ENCODE results near the gene TNFRSF6B.

Gene TNFRSF6B

GRCh38 chr20:63686492-63687321 lies 9.7 kb upstream of the TNFRSF6B start:
- peak; percentile 83 for DNase-seq

DNA sequence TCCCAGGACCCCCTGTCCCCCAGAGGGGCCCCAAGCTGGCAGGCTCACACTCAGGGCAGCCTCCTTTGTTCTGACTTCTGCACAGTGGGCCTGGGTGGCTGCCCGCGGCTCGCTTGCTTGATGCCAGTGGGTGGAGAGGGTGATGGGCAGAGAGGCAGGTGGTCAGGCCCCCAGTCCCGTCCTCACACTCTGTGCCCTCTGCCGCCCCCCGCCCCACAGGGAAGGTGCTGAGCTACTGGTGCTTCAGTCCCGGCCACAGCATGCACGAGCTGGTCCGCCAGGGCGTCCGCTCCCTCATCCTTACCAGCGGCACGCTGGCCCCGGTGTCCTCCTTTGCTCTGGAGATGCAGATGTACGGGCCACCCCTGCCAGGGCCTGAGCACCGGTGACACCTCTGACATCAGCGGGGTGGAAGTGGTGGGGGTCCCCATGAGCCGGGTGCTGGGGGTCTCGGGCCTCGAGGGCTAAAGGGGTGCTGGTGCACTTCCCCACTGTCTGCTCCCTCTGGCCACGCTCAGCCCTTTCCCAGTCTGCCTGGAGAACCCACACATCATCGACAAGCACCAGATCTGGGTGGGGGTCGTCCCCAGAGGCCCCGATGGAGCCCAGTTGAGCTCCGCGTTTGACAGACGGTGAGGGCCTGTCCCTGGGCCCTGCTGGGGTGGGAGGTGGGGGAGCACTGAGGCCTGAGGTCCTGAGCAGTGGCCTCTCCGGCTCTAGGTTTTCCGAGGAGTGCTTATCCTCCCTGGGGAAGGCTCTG lies 8.9 kb upstream of the TNFRSF6B start:
- DNase-seq = no peak

GRCh38 chr20:63688228-63689045 lies 8.0 kb upstream of the TNFRSF6B start:
- DNase-seq = no peak

DNA sequence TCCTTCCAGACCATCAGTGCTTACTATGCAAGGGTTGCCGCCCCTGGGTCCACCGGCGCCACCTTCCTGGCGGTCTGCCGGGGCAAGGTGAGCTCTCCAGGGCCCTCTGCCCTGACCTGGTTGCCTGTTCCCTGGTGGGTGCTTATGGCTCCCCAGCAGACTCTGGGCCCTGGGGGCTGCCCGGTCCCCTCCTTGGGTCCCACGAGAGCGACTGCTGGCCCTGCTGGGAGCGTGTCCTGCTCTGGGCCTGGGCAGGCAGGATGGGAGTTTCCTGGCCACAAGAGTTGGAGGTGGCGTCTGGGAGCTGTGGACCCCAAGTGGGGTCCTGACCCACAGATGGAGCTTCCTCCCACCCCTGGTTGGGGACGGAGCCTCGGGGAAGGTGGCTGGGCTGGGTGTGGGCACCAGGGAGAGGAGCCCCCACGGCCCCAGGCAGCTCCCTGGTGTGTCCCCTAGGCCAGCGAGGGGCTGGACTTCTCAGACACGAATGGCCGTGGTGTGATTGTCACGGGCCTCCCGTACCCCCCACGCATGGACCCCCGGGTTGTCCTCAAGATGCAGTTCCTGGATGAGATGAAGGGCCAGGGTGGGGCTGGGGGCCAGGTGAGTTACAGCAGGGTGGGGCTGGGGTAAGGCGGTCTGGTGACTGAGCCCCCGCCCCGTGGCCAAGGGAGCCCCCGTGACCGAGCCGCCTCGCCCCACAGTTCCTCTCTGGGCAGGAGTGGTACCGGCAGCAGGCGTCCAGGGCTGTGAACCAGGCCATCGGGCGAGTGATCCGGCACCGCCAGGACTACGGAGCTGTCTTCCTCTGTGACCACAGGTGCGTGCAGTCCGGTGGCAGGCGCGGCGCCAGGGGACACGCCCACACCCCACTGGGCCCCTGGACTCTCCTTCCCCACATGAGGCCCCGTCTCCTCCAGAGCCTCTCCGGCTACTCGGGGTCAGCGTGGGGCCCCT lies 7.1 kb upstream of the TNFRSF6B start:
- peak; percentile 31 for DNase-seq

GRCh38 chr20:63690003-63690897 lies 6.2 kb upstream of the TNFRSF6B start:
- peak; percentile 25 for DNase-seq

DNA sequence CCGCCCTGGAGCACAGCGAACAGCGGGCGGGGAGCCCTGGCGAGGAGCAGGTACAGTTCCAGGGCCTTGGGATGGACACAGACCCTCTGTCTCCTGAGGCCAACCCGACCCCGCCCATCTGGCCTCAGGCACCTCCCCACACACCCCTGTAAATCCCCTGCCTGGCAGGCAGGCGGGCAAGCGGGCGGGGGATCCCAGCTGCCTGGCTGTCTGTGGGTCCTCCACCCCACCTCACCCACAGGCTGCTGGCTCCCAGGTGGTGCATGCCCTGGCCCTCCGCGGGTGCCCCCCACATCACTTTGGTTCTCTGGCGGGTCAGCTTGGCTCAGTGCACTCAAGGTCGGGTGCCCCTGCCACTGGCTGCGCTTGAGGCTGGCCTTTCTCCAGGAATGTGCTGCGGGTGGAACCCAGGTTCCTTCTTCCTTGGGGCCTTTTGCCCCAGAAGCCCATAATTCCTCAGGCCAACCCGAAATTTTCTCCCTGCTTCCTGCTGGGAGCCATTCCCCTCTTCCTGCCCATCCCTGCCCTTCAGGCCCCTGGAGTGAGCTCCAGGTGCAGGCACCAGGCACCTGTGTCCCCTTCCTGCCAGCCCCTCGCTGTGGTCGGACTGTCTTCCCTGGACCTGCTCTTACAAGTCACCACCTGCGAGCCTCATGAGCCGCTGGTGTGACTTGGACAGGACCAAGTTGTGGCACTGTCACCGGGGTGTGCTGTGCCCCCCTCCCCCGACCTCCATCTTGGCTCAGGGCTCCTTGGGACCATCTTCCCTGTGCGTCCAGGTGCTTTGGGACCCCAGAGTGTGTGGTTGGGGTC lies 5.3 kb upstream of the TNFRSF6B start:
- DNase-seq = peak; percentile 32

GRCh38 chr20:63691711-63692435 lies 4.6 kb upstream of the TNFRSF6B start:
- peak; percentile 44 for DNase-seq

DNA sequence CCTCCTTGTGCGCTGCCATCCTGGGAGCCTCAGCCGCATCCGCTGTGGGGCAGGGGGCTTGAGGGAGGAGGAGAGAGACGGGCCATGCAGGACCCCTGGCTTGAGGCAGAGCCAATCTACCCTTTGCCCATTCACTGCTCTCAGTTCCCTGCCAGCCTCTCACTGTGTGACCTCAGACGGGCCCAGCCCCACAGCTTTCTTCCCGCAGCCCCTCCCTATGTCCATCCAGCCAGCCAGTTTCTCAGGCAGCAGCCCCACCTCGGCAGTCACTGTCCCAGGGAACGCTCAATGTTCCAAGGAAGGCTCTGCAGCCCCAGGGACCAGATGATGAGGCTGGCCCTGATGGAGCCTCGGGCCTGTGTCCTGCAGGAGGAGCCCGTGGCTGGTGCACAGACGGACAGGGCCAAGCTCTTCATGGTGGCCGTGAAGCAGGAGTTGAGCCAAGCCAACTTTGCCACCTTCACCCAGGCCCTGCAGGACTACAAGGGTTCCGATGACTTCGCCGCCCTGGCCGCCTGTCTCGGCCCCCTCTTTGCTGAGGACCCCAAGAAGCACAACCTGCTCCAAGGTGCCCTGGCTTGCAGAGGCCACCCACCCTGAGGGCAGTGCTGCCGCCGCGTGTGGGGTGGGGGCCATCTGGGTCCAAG lies 3.9 kb upstream of the TNFRSF6B start:
- peak; percentile 37 for DNase-seq

- DNase-seq = no peak
Measured at GRCh38 chr20:63693083-63693732, 3.2 kb upstream of the TNFRSF6B start.

- peak; percentile 39 for DNase-seq
Measured at GRCh38 chr20:63693733-63694583, 2.5 kb upstream of the TNFRSF6B start.

DNA sequence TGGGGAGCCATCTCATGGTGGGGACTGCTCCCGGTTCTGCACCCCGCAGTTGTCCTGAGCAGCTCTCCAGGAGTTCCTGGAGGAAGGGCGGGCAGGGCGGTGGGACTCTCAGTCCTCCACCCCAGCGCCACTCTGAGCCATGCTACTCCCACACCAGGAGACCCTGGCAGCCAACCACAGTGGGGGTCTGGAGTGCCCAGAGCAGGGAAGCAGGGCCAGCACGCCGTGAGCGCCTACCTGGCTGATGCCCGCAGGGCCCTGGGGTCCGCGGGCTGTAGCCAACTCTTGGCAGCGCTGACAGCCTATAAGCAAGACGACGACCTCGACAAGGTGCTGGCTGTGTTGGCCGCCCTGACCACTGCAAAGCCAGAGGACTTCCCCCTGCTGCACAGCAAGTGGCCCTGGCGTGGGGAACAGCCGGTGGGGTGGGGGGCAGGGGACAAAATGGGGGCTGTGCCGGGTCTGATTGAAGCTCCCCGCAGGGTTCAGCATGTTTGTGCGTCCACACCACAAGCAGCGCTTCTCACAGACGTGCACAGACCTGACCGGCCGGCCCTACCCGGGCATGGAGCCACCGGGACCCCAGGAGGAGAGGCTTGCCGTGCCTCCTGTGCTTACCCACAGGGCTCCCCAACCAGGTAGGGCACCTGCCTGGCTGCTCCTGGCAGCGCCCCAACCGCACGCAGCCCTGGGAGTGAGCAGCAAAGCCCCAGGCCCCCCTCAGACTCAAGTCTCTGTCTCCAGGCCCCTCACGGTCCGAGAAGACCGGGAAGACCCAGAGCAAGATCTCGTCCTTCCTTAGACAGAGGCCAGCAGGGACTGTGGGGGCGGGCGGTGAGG lies 1.6 kb upstream of the TNFRSF6B start:
- peak; percentile 26 for DNase-seq

DNA sequence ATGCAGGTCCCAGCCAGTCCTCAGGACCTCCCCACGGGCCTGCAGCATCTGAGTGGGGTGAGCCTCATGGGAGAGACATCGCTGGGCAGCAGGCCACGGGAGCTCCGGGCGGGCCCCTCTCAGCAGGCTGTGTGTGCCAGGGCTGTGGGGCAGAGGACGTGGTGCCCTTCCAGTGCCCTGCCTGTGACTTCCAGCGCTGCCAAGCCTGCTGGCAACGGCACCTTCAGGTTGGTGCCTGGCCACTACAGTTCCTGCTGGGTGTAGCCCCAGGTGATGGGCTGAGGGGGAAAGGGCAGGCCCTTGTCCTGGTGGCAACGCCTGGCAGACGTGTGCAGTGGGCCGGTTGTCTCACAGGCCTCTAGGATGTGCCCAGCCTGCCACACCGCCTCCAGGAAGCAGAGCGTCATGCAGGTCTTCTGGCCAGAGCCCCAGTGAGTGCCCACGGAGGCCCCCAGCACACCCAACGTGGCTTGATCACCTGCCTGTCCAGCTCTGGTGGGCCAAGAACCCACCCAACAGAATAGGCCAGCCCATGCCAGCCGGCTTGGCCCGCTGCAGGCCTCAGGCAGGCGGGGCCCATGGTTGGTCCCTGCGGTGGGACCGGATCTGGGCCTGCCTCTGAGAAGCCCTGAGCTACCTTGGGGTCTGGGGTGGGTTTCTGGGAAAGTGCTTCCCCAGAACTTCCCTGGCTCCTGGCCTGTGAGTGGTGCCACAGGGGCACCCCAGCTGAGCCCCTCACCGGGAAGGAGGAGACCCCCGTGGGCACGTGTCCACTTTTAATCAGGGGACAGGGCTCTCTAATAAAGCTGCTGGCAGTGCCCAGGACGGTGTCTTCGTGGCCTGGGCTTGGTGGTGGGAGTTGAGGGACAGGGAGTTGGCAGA lies 787 bp upstream of the TNFRSF6B start:
- peak; percentile 39 for DNase-seq

GRCh38 chr20:63696306-63696627 lies 185 bp upstream of the TNFRSF6B start:
- DNase-seq = no peak

DNA sequence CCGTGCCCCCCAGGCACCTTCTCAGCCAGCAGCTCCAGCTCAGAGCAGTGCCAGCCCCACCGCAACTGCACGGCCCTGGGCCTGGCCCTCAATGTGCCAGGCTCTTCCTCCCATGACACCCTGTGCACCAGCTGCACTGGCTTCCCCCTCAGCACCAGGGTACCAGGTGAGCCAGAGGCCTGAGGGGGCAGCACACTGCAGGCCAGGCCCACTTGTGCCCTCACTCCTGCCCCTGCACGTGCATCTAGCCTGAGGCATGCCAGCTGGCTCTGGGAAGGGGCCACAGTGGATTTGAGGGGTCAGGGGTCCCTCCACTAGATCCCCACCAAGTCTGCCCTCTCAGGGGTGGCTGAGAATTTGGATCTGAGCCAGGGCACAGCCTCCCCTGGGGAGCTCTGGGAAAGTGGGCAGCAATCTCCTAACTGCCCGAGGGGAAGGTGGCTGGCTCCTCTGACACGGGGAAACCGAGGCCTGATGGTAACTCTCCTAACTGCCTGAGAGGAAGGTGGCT lies 960 bp downstream of the TNFRSF6B start:
- peak; percentile 40 for DNase-seq
